H1 (cell line): ENCODE measurements around the gene ORAI3.

Source experiments
- ATF3 ChIP-seq: IDR thresholded peaks from 2 replicates; pipeline ENCODE4 v1.6.1; 2011; ENCODE audit warnings: low read depth, mild to moderate bottlenecking, low read length; ENCODE audit not compliant: insufficient read depth
- CREB1 ChIP-seq: IDR thresholded peaks from 2 replicates; pipeline ENCODE4 v1.6.1; 2012; ENCODE audit warnings: inconsistent platforms
- CTCF ChIP-seq, 3 experiments: IDR thresholded peaks; 1 replicate in 2 of 3; 2 replicates in 1 of 3; pipeline versions ENCODE4 v1.5.1 to v1.6.1; 2011; ENCODE audit warnings: low read length in 3 of 3, mild to moderate bottlenecking in 3 of 3, inconsistent platforms in 2 of 3, low read depth in 1 of 3, moderate library complexity in 1 of 3; ENCODE audit not compliant: insufficient read depth in 1 of 3; ENCODE audit errors: control extremely low read depth in 1 of 3
- HDAC2 ChIP-seq, 2 experiments: fragments of 300-600 bp in 1 of 2; sonication (generic) in 1 of 2; IDR thresholded peaks; 2 replicates each; pipeline ENCODE4 v1.6.1; 2011 to 2012; ENCODE audit warnings: low read depth in 2 of 2, low read length in 2 of 2, mild to moderate bottlenecking in 2 of 2, moderate library complexity in 2 of 2, borderline replicate concordance in 1 of 2, inconsistent platforms in 1 of 2
- HDAC6 ChIP-seq: IDR thresholded peaks from one replicate; pipeline ENCODE4 v1.7.1; 2012; ENCODE audit warnings: low read depth, mild to moderate bottlenecking, inconsistent platforms, low read length, moderate library complexity
- POLR2AphosphoS5 ChIP-seq: IDR thresholded peaks from 2 replicates; pipeline ENCODE4 v1.6.1; 2011; ENCODE audit warnings: low read depth, low read length
- RAD21 ChIP-seq, 2 experiments: IDR thresholded peaks in 1 of 2; conservative IDR thresholded peaks in 1 of 2; 2 replicates each; pipeline ENCODE4 v1.6.1; 2011; ENCODE audit warnings: low read depth in 2 of 2, low read length in 2 of 2, improper control_type of control experiment in 1 of 2, inconsistent platforms in 1 of 2, mild to moderate bottlenecking in 1 of 2, moderate library complexity in 1 of 2
- SAP30 ChIP-seq: fragments of 300-600 bp; sonication (generic); IDR thresholded peaks from 2 replicates; pipeline ENCODE4 v1.7.1; 2012; ENCODE audit warnings: low read length, moderate library complexity, mild to moderate bottlenecking, inconsistent platforms; ENCODE audit not compliant: insufficient read depth, insufficient replicate concordance
- SIN3A ChIP-seq, 2 experiments: IDR thresholded peaks in 1 of 2; conservative IDR thresholded peaks in 1 of 2; 2 replicates each; pipeline ENCODE4 v1.6.1; 2011 to 2012; ENCODE audit warnings: low read length in 2 of 2, improper control_type of control experiment in 1 of 2, low read depth in 1 of 2, mild to moderate bottlenecking in 1 of 2
- YY1 ChIP-seq: IDR thresholded peaks from 2 replicates; pipeline ENCODE4 v1.6.1; 2011; ENCODE audit warnings: low read depth, mild to moderate bottlenecking, low read length

- TF ChIP-seq HDAC2 (IDR thresholded peaks at IDR 0.05; ENCODE audit: borderline replicate concordance in 1 of 2, low read depth in 2 of 2, low read length in 2 of 2) = no peak
- no peak for TF ChIP-seq SIN3A (conservative IDR thresholded peaks at IDR 0.05 in 1 of 2, IDR thresholded peaks at IDR 0.05 in 1 of 2; ENCODE audit: low read depth in 1 of 2, low read length in 2 of 2)
- TF ChIP-seq HDAC6 = no peak
- no peak for TF ChIP-seq SAP30
- no peak for TF ChIP-seq RAD21 (IDR thresholded peaks at IDR 0.05 in 1 of 2, conservative IDR thresholded peaks at IDR 0.05 in 1 of 2; ENCODE audit: low read depth in 2 of 2, low read length in 2 of 2)
- no peak for TF ChIP-seq ATF3
- no peak for TF ChIP-seq YY1
- TF ChIP-seq POLR2AphosphoS5 = no peak
- no peak for TF ChIP-seq CTCF (IDR thresholded peaks at IDR 0.05; ENCODE audit: control extremely low read depth in 1 of 3, insufficient read depth in 1 of 3, low read depth in 1 of 3, low read length in 3 of 3)
- no peak for TF ChIP-seq CREB1
Measured at GRCh38 chr16:30910427-30911029, 38.3 kb upstream of the ORAI3 start.
